ENCODE data around the gene UCN.

UCN gene

GRCh38 chr2:27306136-27306535 is 2.1 kb downstream of the UCN start:
- TF ChIP-seq POLR2AphosphoS5 (IDR thresholded peaks at IDR 0.05; ENCODE audit: low read depth) (no peak), REST (IDR thresholded peaks at IDR 0.05; ENCODE audit: insufficient replicate concordance, low read depth) (no peak), SPI1 (IDR thresholded peaks at IDR 0.05; ENCODE audit: borderline replicate concordance, low read depth) (no peak), GABPA (IDR thresholded peaks at IDR 0.05; ENCODE audit: low read depth) (no peak)
- TF ChIP-seq, protein P1, sequence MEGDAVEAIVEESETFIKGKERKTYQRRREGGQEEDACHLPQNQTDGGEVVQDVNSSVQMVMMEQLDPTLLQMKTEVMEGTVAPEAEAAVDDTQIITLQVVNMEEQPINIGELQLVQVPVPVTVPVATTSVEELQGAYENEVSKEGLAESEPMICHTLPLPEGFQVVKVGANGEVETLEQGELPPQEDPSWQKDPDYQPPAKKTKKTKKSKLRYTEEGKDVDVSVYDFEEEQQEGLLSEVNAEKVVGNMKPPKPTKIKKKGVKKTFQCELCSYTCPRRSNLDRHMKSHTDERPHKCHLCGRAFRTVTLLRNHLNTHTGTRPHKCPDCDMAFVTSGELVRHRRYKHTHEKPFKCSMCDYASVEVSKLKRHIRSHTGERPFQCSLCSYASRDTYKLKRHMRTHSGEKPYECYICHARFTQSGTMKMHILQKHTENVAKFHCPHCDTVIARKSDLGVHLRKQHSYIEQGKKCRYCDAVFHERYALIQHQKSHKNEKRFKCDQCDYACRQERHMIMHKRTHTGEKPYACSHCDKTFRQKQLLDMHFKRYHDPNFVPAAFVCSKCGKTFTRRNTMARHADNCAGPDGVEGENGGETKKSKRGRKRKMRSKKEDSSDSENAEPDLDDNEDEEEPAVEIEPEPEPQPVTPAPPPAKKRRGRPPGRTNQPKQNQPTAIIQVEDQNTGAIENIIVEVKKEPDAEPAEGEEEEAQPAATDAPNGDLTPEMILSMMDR (IDR thresholded peaks at IDR 0.05; ENCODE audit: insufficient read depth, low read length) = no peak
- Histone ChIP-seq H3K27ac (replicated peaks) (no peak overlapping the region), H3K27me3 (ENCODE audit: insufficient read depth, poor library complexity, severe bottlenecking) (peaks cover 12% of the 10 kb centered on the region), H3K4me3 (replicated peaks; ENCODE audit: insufficient read depth, low read length) (no peak overlapping the region)
- DNase-seq (ENCODE audit: low read depth in 1 of 2, low spot score in 1 of 2) = no peak

DNA sequence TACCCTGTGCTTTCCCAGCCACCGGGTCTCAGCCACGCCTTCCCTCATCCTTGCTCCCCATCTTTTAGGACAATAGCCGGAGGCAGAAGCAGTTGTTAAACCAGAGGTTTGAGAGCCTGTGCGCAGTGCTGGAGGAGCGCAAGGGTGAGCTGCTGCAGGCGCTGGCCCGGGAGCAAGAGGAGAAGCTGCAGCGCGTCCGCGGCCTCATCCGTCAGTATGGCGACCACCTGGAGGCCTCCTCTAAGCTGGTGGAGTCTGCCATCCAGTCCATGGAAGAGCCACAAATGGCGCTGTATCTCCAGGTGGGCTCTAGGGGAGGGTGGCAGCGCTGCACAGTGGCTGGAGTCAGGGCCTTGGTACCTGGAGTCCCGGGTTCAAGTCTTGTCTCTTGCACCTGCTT is 2.7 kb downstream of the UCN start:
- Histone ChIP-seq H3K4me3 (replicated peaks; ENCODE audit: insufficient read depth, low read length) (no peak overlapping the region), H3K27me3 (ENCODE audit: insufficient read depth, poor library complexity, severe bottlenecking) (peaks cover 12% of the 10 kb centered on the region), H3K27ac (replicated peaks) (no peak overlapping the region)
- no peak for DNase-seq (ENCODE audit: low read depth in 1 of 2, low spot score in 1 of 2)
- no peak for TF ChIP-seq REST (IDR thresholded peaks at IDR 0.05; ENCODE audit: insufficient replicate concordance, low read depth)
- TF ChIP-seq GABPA (IDR thresholded peaks at IDR 0.05; ENCODE audit: low read depth) = no peak
- no peak for TF ChIP-seq POLR2AphosphoS5 (IDR thresholded peaks at IDR 0.05; ENCODE audit: low read depth)
- TF ChIP-seq, protein P1 (IDR thresholded peaks at IDR 0.05; ENCODE audit: insufficient read depth, low read length) = no peak
- TF ChIP-seq SPI1 (IDR thresholded peaks at IDR 0.05; ENCODE audit: borderline replicate concordance, low read depth) = no peak

- H3K27me3 ChIP-seq (ENCODE audit: insufficient read depth, poor library complexity, severe bottlenecking) = peaks cover 12% of the 10 kb centered on the region
These were observed 3.6 kb downstream of the UCN start for GRCh38 chr2:27304488-27305240.

More at GRCh38 chr2:27304488-27305240, 3.6 kb downstream of the UCN start:
- Histone ChIP-seq H3K4me3 (replicated peaks; ENCODE audit: insufficient read depth, low read length) (no peak overlapping the region), H3K27ac (replicated peaks) (no peak overlapping the region)
- no peak for DNase-seq (ENCODE audit: low read depth in 1 of 2, low spot score in 1 of 2)
- TF ChIP-seq REST (IDR thresholded peaks at IDR 0.05; ENCODE audit: insufficient replicate concordance, low read depth) = no peak
- no peak for TF ChIP-seq SPI1 (IDR thresholded peaks at IDR 0.05; ENCODE audit: borderline replicate concordance, low read depth)

Measured in HL-60 (cell line).